HG03571 (cell line): Measurements from ENCODE around the gene CROCC2.

Experiments used
- ATAC-seq: cut with Tn5 transposase; IDR thresholded peaks from one replicate; pipeline ENCODE4 v1.9.1; 2021; ENCODE audit not compliant: unreplicated experiment

CROCC2 gene

GRCh38 chr2:240891492-240892340 lies 14.4 kb upstream of the CROCC2 start:
- ATAC-seq = no peak

GRCh38 chr2:240892356-240892755 lies 13.8 kb upstream of the CROCC2 start:
- ATAC-seq = no peak

GRCh38 chr2:240892925-240893324 lies 13.2 kb upstream of the CROCC2 start:
- ATAC-seq = no peak

GRCh38 chr2:240893363-240893844 lies 12.7 kb upstream of the CROCC2 start:
- no peak for ATAC-seq

GRCh38 chr2:240894006-240894405 lies 12.1 kb upstream of the CROCC2 start:
- ATAC-seq = no peak

- no peak for ATAC-seq
Observed at GRCh38 chr2:240894836-240895558, 11.1 kb upstream of the CROCC2 start.

- no peak for ATAC-seq
Observed at GRCh38 chr2:240895656-240896388, 10.3 kb upstream of the CROCC2 start, which contains the start of gene MAB21L4. Gene MAB21L4, minus strand, starts transcription at chr2:240896156. Its CDS starts 159 bp downstream, at chr2:240895997.

GRCh38 chr2:240896394-240896793 lies 9.7 kb upstream of the CROCC2 start:
- ATAC-seq = no peak

GRCh38 chr2:240896871-240897692 lies 9.1 kb upstream of the CROCC2 start:
- no peak for ATAC-seq

GRCh38 chr2:240898108-240898730 lies 7.9 kb upstream of the CROCC2 start:
- no peak for ATAC-seq

- ATAC-seq = no peak
Observed at GRCh38 chr2:240898731-240899467, 7.2 kb upstream of the CROCC2 start.

- no peak for ATAC-seq
Observed at GRCh38 chr2:240899468-240899865, 6.7 kb upstream of the CROCC2 start.

GRCh38 chr2:240900141-240900860 lies 5.8 kb upstream of the CROCC2 start:
- ATAC-seq = no peak

GRCh38 chr2:240901986-240902614 lies 4.0 kb upstream of the CROCC2 start:
- ATAC-seq = no peak

GRCh38 chr2:240902615-240903041 lies 3.5 kb upstream of the CROCC2 start:
- ATAC-seq = no peak

GRCh38 chr2:240903191-240904060 lies 2.7 kb upstream of the CROCC2 start:
- ATAC-seq = no peak
